ENCODE measurements around the gene UTF1.
"Not testable (repeated sequence)": the region's sequence is repeated elsewhere in the genome, so short reads cannot be mapped to it uniquely, and the experiment has no call there.

The UTF1 gene

GRCh38 chr10:133210398-133211140 lies 19.4 kb upstream of the UTF1 start:
- no peak for DNase-seq

GRCh38 chr10:133211141-133211830 lies 18.7 kb upstream of the UTF1 start:
- DNase-seq, result no peak

GRCh38 chr10:133211959-133212852 lies 17.8 kb upstream of the UTF1 start:
- no peak for DNase-seq

GRCh38 chr10:133212853-133213494 lies 17.0 kb upstream of the UTF1 start:
- DNase-seq, result no peak

DNA sequence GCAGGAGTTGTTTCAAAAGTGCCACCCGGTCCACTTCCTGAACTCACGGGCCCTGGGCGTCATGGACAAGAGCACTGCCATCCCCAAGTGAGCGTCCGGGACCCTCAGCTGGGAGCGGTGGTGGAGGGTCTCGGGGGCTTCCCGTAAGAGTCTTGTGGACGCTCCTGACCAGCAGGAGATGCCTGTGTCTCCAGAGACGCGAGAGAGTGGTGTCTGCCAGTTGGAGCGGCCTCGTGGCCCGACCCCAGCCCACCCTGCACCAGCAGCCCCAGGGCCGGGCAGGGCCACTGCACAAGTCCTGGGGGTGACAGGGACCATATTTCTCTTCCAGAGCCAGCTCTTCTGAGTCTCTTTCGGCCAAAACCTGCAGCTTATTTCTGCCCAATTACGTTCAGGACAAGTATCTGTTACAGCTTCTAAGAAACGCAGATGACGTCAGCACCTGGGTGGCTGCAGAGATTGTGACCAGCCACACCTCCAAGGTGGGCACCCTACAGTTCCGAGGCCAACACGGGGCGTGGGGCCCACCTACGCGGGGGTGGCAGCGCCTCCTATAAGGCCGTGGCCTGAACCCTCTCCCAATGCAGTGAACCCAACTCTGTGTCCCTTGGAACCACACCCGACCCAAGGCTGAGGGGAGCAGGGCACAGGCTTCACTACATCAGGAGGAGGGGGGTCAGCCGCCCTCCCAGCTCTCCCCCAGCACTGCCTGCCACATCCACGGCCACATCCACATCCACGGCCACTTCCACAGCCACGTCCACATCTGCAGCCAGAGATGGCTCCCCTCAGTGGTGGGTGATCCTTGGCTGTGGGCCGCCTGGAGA lies 16.2 kb upstream of the UTF1 start:
- no peak for DNase-seq

- no peak for DNase-seq
Observed at GRCh38 chr10:133214468-133215410, 15.3 kb upstream of the UTF1 start.

DNA sequence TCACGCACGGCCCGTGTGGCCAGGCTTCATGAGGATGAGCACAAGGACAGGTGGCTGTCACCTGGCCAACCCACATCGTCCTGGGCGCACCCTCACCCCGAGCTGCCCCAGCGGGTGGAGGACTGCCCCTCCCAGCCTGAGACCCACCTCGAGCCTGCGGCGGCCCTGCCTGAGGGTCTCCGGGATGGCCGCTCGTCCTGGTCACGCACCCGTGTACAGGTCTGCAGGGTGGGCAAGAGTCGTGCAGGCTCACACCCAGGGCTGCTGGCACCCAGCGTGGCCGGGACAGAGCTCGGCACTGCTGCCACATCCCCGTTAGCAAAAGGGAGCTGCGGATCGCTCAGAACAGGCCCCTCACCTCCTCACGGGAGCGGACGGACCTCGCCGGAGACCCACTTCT lies 14.4 kb upstream of the UTF1 start:
- no peak for DNase-seq

GRCh38 chr10:133216776-133217175 lies 13.2 kb upstream of the UTF1 start:
- no peak for DNase-seq

DNA sequence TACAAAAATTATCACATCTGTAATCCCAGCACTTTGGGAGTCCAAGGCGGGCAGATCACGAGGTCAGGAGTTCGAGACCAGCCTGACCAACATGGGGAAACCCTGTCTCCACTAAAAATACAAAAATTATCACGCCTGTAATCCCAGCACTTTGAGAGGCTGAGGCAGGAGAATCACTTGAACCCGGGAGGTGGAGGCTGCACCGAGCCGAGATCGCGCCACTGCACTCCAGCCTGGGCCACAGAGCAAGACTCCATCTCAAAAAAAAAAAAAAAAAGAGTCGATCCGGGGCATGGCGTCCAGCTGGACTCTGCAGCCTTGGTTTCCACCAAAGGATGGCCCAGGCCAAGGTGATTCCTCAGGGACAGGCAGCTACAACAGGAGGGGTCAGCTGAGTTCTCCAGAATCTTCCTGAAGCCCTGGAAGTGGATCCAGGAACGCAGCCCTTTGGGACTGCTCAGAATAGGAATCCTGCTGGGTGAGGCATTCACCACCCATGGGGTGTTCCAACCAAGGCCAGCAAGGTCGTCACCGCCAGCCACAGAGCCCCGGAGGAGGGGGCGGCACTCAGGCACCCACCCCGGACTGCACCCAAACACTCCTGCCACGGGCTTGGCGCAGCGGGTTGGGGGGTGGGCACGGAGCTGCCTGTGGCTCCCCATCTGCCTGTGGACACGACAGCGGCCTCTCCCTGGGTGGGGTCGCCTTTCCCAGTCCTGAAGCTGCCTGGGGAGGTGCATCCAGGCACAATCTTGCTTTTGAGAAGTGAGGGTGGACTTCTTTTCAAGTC lies 12.0 kb upstream of the UTF1 start:
- no peak for DNase-seq

DNA sequence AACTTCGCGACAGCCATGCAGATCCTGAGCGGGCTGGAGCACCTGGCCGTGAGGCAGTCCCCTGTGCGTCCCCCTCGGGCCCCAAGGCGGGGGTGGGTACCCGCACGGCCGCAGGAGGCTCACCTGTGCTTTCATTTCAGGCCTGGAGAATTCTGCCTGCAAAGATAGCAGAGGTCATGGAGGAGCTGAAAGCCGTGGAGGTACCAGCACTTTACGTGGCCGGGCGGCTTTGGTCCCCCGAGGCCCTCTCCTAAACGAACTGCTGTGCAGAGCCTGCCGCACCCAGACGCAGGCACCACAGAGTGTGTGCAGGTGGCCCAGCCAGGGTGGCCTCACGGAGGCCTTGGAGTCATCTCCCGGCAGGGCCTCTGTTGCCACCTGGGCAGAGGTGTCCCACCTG lies 11.1 kb upstream of the UTF1 start:
- no peak for DNase-seq

GRCh38 chr10:133219782-133220181 lies 10.2 kb upstream of the UTF1 start:
- DNase-seq, result no peak

GRCh38 chr10:133221331-133221730 lies 8.7 kb upstream of the UTF1 start:
- DNase-seq, result no peak

GRCh38 chr10:133221756-133222155 lies 8.3 kb upstream of the UTF1 start:
- not testable (repeated sequence) for DNase-seq

DNA sequence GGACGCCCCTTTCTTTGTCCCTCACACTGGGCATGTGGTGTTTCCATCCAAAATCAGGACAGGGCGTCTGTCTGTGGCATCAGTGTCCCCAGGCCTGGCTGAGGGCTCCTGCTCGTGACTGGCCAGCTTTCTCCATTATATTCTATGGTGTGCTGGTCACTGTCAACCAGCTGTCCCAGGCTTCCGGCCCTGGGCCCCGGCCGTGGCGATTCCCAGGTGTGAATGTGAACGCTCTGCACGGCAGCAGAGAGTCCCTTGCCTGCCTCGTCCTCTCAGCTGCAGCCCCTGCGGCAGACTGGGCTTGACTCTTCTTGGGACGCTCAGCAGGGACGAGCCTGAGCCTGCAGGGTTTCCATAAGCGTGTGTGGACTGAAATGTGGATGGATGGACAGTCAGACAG lies 5.9 kb upstream of the UTF1 start:
- no peak for DNase-seq

- no peak for DNase-seq
Observed at GRCh38 chr10:133224756-133225372, 5.2 kb upstream of the UTF1 start.

- no peak for DNase-seq
Observed at GRCh38 chr10:133225707-133226191, 4.3 kb upstream of the UTF1 start.

DNA sequence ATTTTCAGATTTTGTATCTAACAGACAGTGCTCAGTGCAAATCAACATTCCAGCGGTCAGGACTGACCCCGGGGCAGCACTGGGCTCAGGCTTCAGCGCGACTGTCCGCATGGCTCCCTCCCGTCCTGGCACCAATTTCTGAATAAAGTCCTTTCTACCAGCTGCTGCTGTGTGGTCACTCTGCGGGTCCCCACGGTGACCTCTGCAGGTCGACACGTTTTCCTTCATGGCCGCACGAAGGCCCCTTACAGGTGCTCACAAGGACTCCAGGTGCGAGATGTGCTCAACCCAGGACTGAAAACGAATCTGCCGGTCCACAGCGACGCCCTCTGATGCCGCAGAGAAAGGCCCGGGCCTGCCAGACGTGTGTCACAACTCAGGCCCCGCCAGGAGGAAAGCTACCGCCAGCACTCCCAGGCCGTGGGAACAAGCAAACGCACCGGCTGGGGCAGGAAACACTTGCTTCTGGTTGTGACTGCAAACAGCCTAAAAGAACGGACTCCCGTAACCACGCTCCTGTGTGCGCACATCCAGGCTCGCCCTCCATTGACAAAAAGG lies 3.7 kb upstream of the UTF1 start:
- DNase-seq, result no peak

DNA sequence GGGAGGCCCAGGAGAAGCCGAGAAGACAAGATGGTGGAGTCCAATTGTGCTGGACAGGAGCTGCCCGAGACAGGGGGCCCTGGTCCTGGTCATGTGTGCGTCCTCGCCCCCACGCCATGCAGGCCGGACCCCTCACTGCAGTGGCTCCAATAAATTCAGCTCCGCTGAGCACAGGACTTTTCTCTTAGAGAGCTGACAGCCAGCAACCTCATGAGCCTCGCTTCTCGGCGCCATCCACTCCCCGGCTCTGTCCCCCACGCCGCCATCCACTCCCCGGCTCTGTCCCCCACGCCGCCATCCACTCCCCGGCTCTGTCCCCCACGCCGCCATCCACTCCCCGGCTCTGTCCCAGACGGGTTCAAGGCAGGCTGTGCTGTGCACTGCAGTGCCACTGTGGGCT lies 2.8 kb upstream of the UTF1 start:
- DNase-seq, result no peak

Data from NCI-H2081 treated with DMSO at 0.1 percent for 48 hours (cell line).